Urothelium cell line (cell line): ENCODE measurements around the gene ABCB10.
"Not testable (repeated sequence)": the region's sequence is repeated elsewhere in the genome, so short reads cannot be mapped to it uniquely, and the experiment has no call there.

Source experiments
- DNase-seq: peaks from one replicate; pipeline ENCODE4 v3.0.0; 2011; ENCODE audit warnings: low spot score, mixed read lengths
- FAIRE-seq: peaks from 2 replicates; lab custom pipeline; 2011; peaks lifted over from hg19 to GRCh38; lab: Jason Lieb, UNC

ABCB10 gene

DNA sequence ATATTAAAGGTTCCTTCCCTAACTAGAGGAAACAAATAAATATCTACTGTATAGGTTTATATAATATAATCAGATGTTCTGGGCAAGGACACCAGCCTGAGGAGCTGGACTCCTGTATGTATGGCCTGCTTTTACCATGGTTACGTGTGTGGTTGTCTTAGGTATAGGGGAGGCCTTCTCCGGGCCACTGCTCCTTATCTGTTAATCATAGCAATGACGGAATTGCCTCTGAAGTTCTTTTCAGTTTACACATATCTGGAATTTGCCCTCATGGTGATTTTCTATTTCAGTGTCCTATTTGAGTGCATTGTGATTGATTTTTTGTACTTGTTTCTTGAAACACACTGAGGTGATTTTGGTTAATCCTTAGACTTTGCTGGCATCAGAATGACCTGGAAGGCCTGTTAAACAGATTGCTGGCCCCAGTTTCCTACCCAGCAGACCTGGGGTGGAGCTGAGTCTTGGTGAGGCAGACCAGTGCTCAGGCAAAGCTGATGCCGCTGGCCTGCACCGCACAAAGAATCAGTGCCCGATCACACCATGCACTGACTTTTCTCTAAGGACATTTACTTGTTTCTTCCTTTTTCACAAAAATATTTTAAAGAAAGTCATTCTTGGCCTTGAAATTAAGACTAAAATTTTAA, 18.5 kb downstream of the ABCB10 start:
- no peak for DNase-seq
- FAIRE-seq: no peak

DNA sequence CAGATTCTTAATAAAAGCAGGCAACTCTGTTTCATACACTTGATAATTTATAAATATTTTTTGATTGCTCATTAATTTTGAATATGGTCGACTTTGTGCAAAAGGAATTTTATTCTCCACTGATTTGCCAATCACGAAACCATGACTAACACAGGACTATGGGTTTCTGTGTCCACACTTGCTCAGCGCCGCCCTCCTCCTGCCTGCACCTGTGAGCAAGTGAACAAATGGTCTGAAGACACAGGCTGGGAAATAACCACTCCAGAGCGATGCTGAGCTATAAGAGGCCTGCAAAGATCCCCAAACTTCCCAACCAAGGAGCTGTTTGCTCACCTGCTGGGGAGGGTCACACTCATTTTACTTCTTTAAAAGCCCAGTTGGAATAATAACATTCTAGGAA, 19.6 kb downstream of the ABCB10 start:
- no peak for FAIRE-seq
- DNase-seq: no peak

- FAIRE-seq (no peak), DNase-seq (no peak)
Observed at GRCh38 chr1:229537894-229538293, 20.6 kb downstream of the ABCB10 start.

DNA sequence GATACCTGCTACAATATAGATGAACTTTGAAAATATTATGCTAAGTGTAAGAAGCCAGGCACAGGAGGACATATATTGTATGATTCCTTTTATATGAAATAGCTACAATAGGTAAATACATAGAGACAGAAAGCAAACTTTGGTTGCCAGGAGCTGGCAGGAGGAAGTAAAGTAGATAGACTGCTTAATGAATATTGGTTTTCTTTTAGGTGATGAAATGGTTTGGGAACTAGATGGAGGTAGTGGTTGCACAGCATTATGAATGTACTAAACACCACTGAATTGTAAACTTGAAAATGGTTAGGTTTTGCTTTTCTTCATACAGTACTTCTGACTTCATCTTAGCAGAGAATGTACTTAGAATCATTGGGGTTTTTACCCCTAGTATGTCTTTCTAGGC, 21.5 kb downstream of the ABCB10 start:
- no peak for FAIRE-seq
- DNase-seq: no peak

GRCh38 chr1:229535230-229535629, 23.3 kb downstream of the ABCB10 start:
- DNase-seq (no peak), FAIRE-seq (no peak)

DNA sequence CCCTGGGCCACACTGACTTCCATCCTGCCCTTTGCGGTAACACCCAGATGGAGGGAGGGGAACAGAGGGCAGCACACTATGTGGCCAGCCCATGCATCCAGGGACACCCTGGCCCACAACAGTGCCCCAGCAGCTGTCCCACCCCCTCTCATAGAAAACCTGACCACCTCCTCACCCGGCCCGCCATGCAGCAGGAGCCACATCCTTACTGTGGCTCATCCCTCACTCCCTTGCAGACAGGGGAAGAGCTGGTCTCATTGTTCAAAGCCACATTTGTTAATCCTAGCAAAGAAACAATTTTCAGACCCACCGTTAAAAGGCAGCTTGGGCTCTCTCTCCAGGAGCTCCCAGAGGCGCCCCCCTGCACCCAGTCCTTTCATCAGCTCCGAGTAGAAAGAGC, 27.2 kb downstream of the ABCB10 start:
- DNase-seq (no peak), FAIRE-seq (no peak)

- FAIRE-seq (no peak), DNase-seq (no peak)
Observed at GRCh38 chr1:229529639-229530038, 28.9 kb downstream of the ABCB10 start.

DNA sequence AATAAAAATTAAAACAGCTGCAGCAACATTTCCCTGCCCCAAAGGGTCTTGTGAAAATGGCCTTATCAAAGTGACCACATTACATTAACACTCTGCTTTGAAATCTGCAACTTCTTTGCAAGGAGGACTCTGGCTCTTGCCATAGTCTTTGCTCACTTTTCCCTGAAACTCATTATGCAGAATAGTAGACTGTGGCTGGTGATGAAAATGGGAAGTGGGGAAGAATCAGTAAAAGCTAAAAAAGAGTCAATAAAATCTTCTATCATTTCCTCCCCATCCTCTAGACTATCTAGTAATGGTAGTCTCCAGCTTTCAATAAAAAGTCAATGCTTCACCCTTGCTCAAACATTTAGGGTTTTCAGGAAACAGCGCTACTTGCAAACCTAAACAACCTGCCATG, 31.8 kb downstream of the ABCB10 start:
- DNase-seq (no peak), FAIRE-seq (no peak)

DNA sequence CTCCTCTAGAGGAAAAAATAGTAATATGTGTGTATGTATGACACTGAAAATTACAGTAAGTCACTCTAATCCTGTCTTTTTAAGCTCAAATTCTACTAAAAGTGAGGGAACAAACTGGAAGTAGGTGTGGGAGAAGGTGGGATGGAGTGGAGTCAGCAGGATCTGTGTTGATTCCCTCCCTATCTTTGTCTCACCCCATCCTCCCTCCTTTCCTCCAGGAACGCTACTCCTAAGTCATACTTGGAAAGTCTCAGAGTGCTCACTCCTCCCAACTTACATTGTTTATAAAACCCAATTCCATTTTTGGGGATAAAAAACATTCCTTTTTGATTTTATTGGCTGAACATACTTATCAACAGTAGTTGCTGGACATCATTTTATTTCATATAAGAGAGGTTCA, 35.5 kb downstream of the ABCB10 start:
- FAIRE-seq (no peak), DNase-seq (no peak)

GRCh38 chr1:229514578-229515275, 43.8 kb downstream of the ABCB10 start:
- DNase-seq: peak; percentile 62
- FAIRE-seq: peak; percentile 90

- FAIRE-seq, DNase-seq: not testable (repeated sequence)
Observed at GRCh38 chr1:229511625-229512024, 46.9 kb downstream of the ABCB10 start.

DNA sequence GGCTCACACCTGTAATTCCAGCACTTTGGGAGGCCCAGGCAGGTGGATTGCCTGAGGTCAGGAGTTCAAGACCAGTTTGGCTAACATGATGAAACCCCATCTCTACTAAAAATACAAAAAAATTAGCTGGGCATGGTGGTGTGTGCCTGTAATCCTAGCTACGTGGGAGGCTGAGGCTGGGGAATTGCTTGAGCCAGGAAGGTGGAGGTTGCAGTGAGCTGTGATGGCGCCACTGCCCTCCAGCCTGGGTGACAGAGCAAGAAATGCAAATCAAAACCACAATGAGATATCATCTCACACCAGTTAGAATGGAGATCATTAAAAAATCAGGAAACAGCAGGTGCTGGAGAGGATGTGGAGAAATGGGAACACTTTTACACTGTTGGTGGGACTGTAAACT, 47.3 kb downstream of the ABCB10 start:
- not testable (repeated sequence) for DNase-seq, FAIRE-seq

DNA sequence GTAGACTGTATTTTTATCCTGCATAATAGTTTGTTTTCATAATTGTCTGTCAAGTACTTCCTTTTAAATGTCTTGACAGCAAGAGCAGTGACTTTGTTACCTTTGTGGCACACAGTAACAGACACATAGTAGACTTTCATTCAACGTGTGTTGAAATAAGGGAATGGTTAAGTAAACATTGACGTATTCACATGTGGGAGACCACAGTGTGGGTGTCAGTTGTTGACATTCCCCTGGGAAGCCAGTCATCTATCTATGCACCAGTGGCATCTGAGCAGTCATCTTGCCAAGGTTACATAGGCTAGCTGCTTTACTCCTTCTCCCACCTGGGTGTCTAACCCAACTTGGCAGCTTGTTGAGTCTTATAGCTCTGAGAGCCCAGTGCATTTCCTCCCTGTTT, 48.9 kb downstream of the ABCB10 start:
- FAIRE-seq (no peak), DNase-seq (no peak)

DNA sequence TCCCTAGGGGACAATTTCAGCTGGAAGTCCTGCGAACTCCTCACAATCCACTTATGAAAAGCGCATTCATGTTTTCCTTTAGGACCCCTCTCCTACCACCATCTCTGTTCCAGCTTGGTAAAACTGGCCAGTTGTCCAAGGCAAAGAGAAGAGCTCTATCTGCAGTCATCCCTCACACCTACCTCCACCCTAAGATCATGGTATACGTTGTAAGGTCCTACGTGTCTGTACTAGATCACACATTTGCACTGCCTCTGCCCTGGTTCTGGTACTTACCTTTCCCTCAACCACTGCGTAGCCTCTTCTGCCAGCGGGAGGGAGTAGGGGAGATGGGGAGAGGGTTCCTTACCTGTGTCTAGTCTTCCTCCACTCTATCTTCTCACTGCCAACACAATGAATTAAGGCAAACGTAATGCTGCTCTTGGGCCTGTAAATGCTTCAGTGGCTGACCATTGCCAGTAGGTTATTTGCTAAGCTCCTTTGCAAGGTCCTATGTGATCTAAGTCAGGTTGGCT, 49.6 kb downstream of the ABCB10 start:
- FAIRE-seq (no peak), DNase-seq (no peak)

DNA sequence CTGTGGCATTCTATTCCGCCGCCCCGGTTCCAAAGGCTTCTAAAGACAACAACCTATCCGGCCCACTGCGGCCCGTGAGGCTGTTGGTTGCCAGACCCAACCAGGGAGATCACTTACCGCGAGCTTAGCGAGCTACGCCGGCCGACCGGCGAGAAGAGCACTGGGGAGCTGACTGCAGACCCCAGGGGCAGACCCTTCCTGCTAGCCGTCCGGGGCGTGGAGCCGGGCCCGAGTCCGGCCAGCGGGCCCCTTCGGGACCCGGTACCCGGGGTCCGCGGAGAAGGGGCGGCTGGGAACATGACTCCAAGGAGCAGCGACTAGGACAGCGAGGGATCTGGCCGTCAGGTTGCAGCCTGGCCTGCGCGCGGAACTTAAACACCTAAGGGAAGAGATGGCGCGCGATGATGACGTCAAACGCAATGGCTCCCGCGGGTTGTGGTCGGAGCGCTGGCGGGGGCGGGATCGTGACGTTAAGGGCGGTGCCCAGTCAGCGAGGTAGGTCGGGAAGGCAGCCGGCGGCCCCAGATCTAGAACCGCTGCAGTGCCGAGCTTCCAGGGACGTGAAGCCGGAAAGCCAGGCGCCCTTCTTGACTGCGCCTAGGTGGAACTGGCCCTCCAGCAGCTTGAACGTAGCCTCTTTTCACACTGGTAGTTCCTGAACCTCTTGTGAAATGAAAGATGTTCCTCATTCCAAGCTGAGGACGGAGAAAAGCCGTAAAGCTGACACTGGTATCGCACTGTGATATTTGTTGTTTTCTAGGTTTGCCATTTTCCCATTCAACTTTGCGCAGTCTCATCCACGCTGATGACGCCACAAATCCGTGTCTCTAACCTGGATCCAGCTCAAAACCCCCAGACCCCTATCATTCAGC, 50.3 kb downstream of the ABCB10 start, which contains the start of gene NUP133:
TSS of gene NUP133 (minus strand) at position 391 of the 872 bp plus-strand sequence. CDS start at position 299, 92 bp downstream.
- peak; percentile 44 for FAIRE-seq
- peak; percentile 97 for DNase-seq

GRCh38 chr1:229507502-229507901, 51.0 kb downstream of the ABCB10 start:
- DNase-seq (no peak), FAIRE-seq (no peak)

GRCh38 chr1:229506633-229507032, 51.9 kb downstream of the ABCB10 start:
- FAIRE-seq (no peak), DNase-seq (no peak)

GRCh38 chr1:229495782-229496181, 62.7 kb downstream of the ABCB10 start:
- FAIRE-seq (no peak), DNase-seq (no peak)

- FAIRE-seq: no peak
- DNase-seq: no peak
Observed at GRCh38 chr1:229487181-229487580, 71.3 kb downstream of the ABCB10 start.

DNA sequence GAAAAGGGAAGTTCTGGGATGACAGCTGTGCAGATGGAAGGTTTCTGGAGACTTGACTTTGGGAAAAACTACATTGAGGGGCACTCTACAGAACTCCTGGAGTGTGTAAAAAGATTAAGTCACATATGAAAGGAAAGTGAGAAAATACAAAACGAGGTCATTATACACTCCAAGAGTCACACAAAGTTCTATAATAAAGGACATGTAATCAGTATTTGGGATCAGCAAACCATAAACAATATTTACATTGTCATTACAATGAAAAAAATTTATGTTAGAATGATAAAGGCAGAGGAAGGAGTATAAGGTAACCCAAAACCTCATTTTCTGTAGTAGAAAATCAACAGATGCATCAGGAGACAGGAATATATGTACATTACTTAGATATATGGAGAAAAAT, 73.2 kb downstream of the ABCB10 start:
- FAIRE-seq: no peak

GRCh38 chr1:229482511-229482910, 76.0 kb downstream of the ABCB10 start:
- no peak for DNase-seq
- no peak for FAIRE-seq

More for the DNA sequence above, 73.2 kb downstream of the ABCB10 start:
- DNase-seq: no peak
